GM18517 (cell line): ENCODE measurements around the gene NXF1.
"Not testable (repeated sequence)": the region's sequence is repeated elsewhere in the genome, so short reads cannot be mapped to it uniquely, and the experiment has no call there.

ENCODE experiments used
- ATAC-seq: cut with Tn5 transposase; IDR thresholded peaks from one replicate; pipeline ENCODE4 v1.9.1; 2021; ENCODE audit warnings: mild to moderate bottlenecking, moderate library complexity; ENCODE audit not compliant: unreplicated experiment

The NXF1 gene

DNA sequence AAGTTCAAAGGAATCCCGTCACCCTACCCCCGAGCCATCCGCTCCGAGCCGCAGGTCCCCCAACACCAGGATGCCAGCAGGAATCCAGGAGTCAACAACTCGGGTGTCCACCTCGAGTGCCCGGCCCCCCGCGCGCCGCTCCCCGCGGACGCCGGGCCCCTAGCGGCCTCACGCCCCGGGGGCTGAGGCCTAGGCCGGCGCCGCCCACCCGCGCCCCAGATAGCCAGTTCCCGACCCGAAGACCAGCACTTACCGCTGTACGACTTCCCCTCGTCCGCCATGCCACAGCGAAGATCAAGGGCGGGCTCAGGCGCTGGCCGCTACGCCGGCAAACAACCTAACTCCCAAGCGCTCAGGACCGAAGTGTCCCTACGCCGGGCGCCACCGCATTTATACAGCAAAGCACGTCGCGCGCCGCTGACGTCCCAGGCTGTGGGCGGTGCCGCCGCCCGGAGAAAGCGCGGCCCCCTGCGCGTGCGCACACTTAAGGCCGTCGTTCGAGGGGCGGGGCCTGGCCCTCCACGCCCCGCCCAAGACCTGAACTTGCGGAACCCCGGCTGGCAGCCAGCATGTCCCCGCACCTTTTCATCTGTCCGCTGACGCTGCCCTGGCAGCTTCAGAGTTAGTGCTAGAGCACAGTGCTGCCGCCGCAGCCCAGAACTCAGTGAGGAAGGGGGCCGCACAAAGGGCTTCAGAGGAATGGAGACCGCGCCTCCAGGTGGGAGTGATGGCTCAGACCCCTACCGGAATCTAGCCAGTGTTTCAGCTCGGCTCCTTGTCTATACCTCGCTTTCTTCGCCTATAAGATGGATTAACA is at the start of gene NXF1:
Gene NXF1, minus strand, starts transcription at position 365 of the 817 bp plus-strand sequence. Its CDS starts 84 bp downstream, at position 281.
- ATAC-seq = peak; percentile 81

DNA sequence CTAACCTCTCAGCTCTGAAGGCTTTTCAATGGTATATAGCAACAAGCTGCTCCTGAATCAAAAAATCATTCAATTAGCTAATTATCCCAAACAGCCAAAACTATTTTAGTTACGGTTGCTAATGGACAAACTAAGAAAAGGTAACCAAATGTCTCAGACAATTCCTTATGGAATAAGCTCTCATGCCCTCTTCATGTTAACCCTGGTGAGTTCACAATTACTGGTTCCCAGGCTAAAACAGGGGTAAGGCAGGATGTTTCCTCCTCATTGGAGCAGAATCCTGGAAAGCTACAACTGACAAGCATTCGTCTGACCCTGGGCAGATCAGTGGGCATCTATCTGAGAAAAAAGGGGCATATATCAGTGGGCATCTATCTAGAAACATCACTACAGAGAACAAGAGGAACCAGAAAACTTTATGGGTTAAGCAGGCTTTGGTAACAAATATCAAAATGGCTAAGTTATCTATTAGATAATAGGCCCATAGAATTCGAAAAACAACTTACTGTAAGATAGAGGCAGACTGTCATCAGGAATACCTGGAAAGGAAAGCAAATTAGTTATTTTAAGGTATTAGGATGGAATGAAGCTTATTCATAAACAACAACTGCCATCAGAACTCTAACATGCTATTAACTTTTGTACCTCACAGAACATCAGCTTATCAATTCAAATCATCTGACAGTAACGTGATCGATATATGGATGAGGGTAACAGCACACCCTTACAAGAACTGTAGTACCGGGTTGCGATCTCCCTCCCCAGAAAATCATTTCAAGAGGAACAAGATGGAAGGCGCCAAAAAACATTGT is 49.0 kb upstream of the NXF1 start:
- no peak for ATAC-seq

DNA sequence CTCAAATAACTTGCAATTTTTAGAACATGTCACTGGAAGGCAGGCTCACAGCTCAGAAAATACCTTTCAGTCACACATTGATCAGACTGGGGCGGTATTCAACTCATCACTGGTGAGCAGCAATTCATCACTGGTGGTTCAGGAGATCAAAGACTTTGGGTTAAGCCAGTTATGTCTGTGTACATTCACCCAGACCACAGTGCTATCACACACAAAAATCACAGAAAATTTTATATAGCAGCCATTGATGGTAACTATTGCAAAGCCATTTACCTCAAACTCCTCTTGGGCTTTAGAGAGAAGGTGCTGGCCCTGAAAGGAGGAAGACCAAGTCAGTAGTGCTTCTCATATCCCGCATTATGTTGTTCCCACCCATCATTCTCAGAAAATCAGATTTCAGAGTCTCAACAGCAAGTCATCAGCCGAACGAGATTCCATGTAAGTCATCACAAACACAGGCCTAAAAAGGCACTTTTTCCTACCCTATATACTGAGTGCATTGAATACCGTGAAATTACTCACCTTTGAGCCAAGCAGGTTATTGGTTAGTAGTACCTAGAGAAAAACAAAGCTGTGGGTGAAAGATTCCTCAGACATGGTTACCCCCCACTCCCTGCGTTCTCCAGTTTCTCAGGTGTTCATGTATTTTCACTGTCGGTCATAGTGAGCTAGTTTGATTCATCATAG is 48.2 kb upstream of the NXF1 start:
- no peak for ATAC-seq

DNA sequence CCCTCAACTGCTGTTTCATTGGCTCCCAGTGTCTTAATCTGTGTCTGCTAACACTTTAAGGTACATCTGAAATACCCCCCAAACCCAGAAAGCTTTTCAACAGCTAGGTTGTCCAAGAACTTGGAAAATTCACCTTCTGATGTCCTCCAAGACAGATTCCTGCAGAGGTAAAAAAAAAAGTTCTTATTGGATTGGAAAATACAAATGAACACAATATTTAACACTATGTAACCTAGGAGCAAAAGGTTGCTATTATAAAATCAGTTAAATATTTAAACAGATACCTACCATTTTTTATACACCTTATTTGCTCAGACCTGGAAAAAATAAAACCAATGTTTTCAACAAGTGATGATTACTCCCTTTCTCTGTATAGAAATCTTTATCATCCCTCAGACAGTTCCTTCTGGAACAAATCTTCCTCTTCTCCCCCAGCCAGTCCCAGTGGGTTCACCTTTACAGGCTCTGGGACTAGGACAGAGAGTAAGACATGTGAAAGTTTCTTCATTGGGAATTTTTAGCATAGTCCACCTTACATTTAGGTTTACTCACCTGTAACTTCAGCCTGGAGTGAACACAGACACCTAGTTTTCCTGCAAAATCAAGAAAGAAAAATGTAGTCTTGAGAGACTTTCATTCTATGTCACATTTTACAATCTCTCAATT is 47.4 kb upstream of the NXF1 start:
- ATAC-seq = no peak

DNA sequence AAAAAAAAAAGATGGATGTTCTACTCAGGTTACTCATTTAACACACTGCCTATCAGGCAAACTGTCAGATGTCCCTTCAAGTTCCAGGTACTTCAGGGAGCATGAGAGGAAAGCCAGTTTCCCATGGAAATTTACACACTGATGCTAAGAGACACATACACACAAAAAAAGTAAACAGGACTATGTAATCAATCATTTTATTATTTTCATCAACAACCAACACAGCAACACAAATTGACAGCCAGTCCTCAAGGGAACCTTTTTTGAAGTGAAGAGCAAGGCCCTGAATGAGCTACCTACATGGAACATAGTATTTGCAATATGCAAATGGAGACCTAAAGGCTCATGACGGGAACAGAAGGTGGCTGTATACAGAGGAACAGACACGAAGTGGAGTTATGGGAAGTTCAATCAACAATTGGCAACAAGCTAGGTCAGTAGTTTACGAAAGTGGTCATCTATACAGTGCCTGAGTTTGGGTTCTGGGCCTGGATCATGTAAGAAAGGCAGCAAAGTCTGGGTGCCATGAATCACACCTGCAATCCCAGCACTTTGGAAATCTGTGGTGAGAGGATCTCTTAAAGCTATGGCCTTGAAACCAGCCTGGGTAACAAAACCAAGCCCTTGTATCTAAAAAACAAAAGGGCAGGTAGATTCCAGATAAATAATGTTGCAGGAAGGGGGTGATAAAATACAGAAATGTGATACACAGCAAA is 46.7 kb upstream of the NXF1 start:
- no peak for ATAC-seq

DNA sequence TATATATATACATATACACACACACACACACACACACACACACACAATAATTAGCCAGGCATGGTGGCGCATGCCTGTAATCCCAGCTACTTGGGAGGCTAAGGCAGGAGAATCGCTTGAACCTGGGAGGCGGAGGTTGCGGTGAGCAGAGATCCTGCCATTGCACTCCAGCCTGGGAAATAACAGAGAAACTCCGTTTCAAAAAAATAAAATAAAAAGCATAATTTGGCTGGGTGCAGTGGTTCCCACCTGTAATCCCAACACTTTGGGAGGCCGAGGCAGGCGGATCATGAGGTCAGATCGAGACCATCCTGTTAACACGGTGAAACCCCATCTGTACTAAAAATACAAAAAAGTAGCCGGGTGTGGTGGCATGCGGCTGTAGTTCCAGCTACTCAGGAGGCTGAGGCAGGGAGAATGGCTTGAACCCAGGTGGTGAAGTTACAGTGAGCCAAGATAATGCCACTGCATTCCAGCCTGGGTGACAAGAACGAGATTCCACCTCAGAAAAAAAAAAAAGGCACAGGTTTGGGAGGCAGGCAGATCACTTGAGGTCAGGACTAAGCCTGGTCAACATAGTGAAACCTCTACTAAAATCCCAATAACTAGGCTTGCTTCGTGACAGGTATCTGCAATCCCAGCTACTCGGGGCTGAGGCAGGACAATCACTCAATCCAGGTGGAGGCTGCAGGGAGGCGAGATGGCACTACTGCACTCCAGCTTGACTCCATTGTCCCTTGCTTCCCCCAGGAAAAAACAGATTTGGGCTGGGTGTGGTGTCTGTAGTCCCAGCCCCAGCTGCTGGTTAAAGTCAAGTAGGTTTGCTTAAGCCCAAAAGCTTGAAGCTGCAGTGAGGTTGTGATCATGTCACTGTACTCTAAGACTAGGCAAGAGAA is 45.9 kb upstream of the NXF1 start:
- ATAC-seq = no peak

DNA sequence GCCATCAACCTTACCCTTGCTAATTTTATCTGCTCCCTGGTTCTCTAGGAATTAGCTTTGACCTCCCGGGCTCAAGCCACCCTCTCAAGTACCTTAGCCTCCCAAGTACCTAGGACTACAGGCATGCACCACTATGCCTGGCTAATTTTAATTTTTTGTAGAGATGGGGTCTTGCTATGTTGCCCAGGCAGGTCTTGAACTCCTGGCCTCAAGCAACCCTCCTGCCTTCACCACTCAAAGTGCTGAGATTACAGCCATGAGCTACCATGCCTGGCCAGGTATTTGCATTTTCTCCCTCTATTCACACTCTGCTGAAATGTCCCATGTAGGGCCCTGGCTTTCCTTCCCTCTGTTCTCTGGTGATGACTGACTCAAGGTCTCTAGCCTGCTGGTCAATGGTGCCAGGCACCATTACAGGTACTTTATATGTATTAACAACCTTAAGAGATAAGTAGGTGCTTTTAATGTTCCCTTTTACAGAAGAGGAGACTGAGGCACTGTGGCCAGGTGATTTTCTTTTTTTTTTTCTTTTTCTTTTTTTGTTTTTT is 42.6 kb upstream of the NXF1 start:
- ATAC-seq = no peak

DNA sequence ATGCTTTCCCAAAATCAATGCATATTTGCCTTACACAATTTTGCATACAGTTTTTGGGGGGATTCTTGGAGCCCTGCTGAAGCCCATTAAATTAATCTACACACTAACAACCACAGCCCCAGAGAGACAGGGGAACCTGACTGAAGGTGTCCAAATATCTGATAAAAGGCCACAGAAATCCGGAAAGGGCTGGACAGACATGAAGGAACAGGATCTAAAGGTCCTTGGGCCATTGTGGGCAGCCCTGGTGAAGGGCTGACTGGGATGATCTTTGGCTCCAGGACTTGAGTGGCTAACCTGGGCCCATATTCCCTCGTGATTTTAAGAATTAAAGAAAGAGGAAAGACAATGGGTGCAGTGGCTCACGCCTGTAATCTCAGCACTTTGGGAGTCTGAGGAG is 40.9 kb upstream of the NXF1 start:
- ATAC-seq = no peak

DNA sequence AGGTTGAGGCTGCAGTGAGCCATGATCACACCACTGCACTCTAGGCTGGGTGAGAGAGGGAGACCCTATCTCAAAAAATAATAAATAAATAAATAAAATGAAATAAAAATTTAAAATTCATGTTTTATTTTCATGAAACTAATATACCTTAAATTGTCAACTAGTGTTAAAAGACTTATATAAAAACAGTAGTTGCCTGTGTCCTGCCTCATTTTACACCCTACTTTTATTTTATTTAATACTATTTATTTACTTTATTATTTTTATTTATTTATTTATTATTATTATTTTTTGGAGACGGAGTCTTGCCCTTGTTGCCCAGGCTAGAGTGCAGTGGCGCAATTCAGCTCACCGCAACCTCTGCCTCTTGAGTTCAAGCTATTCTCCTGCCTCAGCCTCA is 38.9 kb upstream of the NXF1 start:
- no peak for ATAC-seq

DNA sequence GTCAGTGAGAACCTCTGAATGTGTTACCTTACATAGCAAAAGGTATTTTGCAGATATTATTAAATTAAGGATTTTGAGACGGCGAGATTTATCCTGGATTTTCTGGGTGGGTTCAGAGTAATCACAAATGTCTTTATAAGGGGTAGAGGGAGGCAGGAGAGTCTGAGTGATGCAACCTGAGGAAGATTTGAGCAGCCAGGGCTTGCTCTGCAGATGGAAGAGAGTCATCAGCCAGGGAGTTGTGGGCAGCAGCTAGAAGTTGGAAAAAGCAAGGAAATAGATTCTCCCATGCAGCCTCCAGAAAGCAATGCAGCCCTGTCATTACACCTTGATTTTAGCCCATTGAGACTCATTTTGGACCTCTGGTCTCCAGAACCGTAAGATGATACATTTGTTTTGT is 38.2 kb upstream of the NXF1 start:
- ATAC-seq = no peak

DNA sequence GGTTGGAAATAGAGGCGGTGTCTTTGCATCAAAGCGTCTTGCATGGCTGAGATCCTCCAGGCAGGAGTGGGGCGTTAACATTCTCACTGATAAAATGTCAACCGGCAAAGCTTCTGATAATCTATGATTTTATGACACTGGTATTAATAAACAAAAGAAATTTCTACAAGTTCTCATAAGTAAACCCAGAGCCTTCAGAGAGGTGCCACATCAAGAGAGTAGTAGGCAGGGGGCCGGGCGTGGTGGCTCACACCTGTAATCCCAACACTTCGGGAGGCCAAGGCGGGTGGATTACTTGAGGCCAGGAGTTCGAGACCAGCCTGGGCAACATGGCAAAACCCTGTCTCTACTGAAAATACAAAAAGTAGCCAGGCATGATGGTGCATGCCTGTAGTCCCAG is 37.7 kb upstream of the NXF1 start:
- not testable (repeated sequence) for ATAC-seq

DNA sequence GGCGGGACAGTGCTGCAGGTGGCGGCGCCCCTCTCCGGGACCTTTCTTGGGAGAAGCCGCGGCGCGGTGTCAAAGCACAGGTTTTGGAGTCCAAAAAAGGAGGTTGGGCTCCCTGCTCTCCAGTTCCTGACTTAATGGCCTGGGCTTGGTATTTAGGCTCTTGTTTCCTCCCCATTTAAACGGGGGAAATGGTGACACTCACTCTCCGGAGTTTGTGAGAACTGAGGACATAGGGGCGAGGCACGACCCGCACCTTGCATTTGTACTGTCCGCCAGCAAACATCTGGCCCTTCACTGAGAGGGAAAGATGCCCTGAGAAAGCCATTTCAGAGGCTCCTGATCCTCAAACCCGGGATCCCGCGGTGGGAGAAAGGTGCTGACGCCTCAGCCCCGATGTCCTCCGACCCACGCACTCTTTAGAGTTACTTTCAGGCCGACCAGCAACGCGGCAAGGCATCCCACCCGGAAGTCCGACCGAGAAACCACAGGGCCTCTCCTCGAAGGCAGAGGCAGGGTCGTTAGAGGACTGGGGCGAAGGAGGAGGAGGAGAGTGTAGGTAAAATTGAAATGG is 37.0 kb upstream of the NXF1 start:
- ATAC-seq = no peak

DNA sequence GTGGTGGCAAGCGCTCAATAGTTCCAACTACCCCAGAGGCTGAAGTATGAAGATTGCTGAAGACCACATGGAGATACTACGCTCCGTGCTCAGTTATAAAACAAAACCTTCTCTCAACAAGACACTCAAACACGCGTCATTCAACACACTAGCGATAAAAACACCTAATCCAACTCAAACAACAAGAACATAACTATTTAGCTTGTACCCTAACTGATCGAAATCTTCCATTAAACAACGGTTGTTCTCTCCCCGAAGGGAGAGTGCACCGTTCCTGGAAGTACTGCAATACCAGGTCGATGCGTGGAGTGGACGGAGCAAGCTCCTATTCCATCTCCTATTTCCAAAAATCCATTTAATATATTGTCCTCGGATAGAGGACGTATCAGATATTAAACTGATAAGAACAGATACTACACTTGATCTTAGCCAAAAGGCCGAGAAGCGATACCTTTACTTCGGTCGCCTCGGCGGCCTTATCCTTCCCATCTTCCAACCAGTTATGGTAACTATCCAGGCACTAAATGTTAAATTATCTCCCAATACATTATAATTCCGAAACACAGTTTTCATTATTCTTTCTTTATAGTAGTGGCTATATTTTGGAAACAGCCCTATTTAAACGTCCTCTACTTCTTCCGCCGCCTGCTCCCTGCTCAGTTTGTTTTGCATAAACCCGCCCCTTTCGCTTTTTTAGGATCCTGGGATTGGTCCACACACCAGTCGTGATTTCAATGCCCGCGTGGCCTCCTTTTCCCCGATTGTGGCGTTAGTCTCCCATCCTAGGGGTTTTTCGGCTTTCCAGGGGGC is 36.3 kb upstream of the NXF1 start:
- ATAC-seq = peak; percentile 57

DNA sequence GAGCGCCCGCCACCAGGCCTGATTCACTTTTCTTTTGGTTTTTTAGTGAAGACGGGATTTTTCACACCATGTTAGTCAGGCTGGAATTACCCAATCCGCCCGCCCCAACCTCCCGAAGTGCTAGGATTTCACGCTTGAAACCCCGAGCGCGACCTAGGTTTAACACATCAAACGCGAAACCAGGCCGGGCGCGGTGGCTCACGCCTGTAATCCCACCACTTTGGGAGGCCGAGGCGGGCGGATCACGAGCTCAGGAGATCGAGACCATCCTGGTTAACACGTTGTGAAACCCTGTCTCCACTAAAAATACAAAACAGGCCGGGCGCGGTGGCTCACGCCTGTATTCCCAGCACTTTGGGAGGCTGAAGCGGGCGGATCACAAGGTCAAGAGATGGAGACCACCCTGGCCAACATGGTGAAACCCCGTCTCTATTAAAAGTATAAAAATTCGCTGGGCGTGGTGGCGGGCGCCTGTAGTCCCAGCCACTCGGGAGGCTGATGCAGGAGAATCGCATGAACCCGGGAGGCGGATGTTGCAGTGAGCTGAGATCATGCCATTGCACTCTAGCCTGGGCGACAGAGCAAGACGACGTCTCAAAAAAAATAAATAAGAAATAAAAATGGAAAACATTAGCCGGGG is 35.6 kb upstream of the NXF1 start:
- ATAC-seq = not testable (repeated sequence)

DNA sequence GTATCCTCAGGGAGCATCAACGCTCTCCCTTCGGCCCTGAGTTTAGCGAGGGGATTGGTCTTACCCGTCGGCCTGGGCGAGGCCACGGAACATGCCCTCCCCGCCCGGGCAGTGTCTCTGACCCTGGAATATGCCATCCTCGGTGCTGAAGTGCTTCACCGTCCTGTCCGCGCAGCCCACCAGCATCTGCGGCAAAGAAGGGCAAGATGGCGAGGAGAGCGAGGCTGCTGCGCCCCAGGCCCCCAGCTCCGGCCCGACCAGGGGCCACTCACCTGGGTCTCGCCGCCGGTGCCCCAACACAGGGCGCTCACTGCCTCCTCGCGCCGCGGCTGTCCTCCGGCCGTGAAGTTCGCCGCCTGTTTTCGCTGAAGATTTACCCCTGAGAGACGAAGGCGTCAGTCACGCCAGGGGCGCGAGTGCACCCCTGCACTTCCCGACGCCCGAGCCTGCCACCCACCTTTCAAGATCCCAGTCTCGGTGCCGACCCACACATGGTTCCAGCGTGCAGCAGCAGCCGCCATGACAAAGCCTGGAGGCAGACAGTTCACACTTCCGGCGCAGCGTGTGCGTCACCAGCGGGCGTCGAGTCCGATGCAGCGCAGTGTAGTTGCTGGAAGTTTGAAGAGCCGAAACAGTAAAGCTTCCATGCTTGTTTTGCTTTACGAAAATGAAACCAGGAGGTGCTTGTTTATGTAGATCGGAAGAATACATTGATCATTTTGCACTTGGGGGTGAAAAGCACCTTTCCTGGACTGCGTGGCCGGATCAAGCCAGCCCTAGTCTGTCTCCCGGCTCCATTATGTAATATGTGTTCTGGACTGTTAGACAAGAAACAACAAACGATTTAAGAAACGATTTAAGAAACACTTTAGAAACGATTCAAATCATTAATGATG is 34.1 kb upstream of the NXF1 start, which contains the start of gene WDR74:
Gene WDR74, minus strand, starts transcription at position 541 of the 896 bp plus-strand sequence. Its CDS starts 20 bp downstream, at position 521.
- ATAC-seq = peak; percentile 40

DNA sequence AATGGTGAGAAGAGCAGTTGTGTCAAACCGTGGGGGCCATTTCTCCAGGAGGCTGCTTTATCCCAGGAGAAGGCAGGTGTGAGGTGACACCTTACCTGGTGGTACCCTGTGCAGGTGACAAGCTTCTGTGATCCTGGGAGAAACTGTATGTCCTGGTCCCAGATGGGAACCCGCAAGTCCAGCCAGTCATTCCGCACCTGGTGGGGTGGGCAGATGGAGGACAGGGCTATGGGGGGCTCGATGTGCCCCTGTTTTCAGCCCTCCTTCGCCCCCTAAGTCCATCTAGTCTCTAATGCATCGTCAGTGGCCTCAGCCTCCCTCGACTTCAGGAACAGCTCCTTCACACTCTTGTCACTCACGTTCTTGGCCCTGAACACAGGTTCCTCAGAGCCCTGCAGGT is 30.1 kb upstream of the NXF1 start:
- ATAC-seq = no peak
